GM18870 (cell line): ENCODE results near the gene OGDH.
"Not testable (repeated sequence)": the region's sequence is repeated elsewhere in the genome, so short reads cannot be mapped to it uniquely, and the experiment has no call there.

ENCODE experiments used
- ATAC-seq: cut with Tn5 transposase; IDR thresholded peaks from one replicate; pipeline ENCODE4 v1.9.1; 2021; ENCODE audit warnings: moderate library complexity; ENCODE audit not compliant: unreplicated experiment

Gene OGDH

GRCh38 chr7:44606341-44607140 is at the start of gene OGDH:
Gene OGDH (plus strand): TSS chr7:44606627. CDS start chr7:44624344, 17,717 bp downstream.
- ATAC-seq = peak; percentile 86

DNA sequence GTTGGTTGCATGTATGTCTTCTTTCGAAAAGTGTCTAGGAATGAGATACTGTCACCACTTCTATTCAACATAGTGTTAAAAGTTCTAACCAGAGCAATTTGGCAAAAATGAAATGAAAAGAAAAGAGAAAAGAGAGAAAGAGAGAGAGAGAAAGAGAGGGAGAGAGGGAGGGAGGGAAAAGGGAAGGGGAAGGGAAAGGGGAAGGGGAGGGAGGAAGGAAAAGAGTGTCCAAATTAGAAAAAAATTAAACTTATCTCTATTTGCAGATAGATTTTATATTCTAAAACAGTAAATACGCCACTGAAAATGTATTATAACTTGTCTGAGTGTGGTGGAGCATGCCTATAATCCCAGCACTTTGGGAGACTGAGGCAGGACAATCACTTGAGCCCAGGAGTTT is 48.9 kb upstream of the OGDH start:
- ATAC-seq = no peak

GRCh38 chr7:44559485-44559884 is 46.9 kb upstream of the OGDH start:
- no peak for ATAC-seq

DNA sequence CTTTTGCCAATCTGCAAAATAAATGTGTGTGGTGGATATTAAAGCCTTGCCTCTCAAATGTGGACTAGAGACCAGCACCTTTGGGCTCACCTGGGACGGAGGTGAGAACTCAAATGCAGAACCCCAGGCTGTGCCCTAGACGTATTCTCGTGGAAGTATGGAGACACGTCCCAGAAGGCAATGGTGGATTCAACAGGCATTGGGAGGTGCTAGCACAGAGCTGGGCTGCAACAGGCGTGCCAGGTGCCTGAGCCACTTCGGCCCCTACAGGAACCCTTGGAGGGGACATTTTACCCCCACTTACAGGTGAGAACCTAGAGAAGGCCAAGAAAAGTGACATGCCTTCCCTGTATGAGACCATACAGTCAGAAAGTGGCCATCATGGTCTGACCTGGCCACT is 44.9 kb upstream of the OGDH start:
- no peak for ATAC-seq

- no peak for ATAC-seq
These were observed 44.3 kb upstream of the OGDH start for GRCh38 chr7:44561962-44562621.

- not testable (repeated sequence) for ATAC-seq
These were observed 43.8 kb upstream of the OGDH start for GRCh38 chr7:44562622-44562962.

DNA sequence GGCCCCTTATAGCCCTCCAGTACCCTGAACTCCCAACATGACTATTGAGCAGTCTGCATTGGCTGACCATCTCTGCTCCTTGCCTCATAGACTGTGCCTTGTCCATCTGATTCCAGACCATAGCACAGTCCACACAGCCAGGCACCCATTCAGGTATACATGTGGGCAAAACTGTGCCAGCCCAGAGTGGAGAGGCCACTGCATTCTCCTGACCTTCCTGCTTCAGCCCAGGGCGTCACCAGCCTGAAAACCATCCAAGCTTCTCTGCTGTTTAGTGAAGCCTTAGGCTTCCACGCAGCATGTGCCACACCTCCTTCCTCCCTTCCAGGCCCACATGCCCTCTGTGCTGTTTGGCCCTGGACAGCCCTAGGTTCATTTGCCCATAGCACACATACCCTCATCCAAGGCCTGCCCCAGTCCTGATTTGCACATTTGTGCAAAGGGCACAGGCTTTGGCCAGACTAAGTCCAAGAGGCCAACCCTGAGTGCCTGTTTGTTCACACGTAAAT is 43.2 kb upstream of the OGDH start:
- no peak for ATAC-seq

GRCh38 chr7:44564606-44565005 is 41.8 kb upstream of the OGDH start:
- no peak for ATAC-seq

- ATAC-seq = no peak
These were observed 41.2 kb upstream of the OGDH start for GRCh38 chr7:44565097-44565794.

DNA sequence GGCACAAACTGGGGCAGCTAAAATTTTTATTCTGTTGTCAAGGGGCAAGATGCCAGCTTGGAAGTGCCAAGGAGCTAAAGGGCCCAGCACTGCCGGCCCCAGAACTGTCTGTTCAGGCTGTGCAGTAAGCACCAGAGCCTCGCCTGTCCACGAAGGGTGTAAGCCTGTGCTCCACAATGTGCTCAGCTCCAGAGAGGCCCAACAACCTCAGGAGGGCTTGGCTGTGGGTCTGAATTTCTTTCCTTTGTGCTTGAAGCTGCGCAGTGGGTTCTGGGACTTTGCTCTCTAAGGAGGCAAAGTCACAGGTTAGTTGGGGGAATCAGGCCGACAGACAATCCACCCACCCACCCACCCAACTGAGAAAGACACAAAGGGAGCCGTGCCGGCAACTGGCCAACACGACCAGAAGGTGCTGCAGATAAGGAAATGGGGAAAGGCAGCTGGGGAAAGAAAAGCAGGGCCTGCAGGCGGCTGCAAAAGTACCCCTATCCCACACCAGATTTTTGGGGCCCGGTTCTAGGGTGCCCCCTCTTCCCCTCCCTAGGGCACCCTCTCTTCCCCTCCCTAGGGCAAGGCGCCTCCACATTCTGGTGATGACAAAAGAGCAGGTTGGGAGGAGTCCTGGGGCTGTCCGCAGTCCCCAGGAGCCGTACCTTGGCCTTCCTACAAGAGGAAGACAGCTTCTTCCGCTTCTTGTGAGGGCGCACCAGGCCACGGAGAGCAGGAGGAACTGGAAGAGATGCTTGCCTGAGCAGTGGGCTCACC is 40.5 kb upstream of the OGDH start:
- no peak for ATAC-seq

- ATAC-seq = no peak
These were observed 39.7 kb upstream of the OGDH start for GRCh38 chr7:44566680-44567079.

- no peak for ATAC-seq
These were observed 38.5 kb upstream of the OGDH start for GRCh38 chr7:44567884-44568283.

- ATAC-seq = no peak
These were observed 37.5 kb upstream of the OGDH start for GRCh38 chr7:44568771-44569560.

GRCh38 chr7:44569959-44570358 is 36.5 kb upstream of the OGDH start:
- no peak for ATAC-seq

- no peak for ATAC-seq
These were observed 33.7 kb upstream of the OGDH start for GRCh38 chr7:44572771-44573170.

DNA sequence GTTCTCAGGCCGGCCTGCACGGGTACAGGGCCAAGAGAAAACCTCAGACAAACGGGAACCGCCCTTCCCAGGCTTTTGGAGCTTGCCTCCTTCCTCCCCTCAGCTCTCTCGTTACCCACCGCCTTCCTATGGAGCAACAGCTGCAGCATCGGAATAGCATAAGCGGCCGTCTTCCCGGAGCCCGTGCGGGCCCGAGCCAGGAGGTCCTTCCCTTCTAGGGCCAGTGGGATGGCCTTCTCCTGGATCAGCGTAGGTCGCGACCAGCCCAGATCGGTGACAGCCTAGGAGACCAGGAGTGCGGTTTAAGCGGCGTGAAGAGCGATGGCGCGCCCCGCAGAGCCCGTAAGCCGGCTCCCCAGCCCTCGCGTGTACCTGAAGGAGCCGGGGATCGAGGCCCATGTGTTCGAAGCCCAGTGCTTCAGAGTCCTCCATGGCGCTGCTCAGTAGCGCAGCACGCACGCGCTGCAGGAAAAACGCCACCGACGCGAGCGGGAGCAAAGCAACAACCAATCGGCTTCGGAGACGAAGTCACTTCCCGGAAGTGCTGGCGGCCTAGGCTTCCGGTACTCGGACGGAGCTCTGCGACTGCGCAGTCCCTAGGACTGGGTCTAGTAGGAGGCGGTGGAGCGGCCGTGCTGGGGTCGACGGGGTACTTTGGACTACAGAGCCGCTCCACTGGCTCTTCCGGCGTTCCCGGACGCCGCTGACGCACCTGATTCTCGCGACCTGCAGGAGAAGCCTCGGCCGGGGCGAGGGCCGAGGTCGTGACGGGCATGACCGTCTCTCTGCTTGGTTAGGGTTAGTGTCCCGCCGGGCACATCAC is 32.8 kb upstream of the OGDH start, which contains the start of gene DDX56:
TSS of gene DDX56 (minus strand) at position 445 of the 823 bp plus-strand sequence. CDS start at position 432, 13 bp downstream.
- ATAC-seq = peak; percentile 85

DNA sequence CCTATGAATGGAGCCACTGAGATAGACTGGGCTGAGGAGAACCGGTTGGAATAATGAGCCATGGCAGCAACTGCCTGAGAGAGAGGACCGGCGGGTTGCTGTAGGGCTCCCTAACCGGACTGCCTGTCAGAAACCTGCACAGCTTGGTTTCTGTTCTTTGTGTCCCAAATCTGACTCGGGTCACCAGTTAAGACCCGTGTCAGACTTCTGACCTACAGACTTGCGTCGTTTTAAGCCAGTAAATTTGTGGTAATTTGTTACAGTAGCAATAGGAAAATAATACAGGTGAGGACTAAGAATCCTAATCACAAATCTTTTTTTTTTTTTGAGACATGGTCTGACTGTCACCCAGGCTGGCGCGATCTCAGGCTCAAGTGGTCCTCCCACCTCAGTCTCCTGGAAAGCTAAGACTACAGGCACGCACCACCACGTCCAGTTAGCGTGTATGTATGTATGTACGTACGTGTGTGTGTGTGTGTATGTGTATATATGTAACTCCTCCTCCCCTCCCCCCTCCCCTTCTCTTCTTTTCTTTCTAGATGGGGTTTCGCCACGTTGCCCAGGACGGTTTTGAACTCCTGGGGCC is 32.0 kb upstream of the OGDH start:
- no peak for ATAC-seq

- ATAC-seq = no peak
These were observed 31.4 kb upstream of the OGDH start for GRCh38 chr7:44575054-44575453.

DNA sequence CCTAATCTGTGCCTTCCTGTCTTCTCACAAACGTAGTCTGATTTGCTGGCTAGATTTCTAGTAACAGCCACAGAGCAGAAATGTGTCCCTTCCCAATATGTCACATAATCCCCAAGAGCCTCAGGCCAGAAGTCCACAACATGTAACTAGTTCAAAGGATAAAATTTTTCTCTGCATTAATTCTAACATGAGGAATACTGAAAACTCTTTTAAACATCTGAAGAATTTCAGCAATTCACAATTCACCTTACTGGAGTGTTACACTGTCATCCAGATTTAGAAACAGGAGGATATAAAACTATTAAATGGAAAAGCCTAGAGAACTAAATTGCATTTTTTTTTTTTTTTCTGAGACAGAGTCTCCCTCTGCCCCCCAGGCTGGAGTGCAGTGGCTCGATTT is 30.2 kb upstream of the OGDH start:
- ATAC-seq = no peak
